GOT3 (cell line): ENCODE results near the gene UBA1.
"Not testable (repeated sequence)": the region's sequence is repeated elsewhere in the genome, so short reads cannot be mapped to it uniquely, and the experiment has no call there.

Experiments
- DNase-seq: peaks from one replicate; lab custom pipeline; 2025; ENCODE audit warnings: mixed read lengths; lab: John Stamatoyannopoulos, UW

Gene UBA1

GRCh38 chrX:47229427-47229826 is 35.8 kb downstream of the UBA1 start:
- no peak for DNase-seq

- DNase-seq: no peak
Measured at GRCh38 chrX:47230136-47230868, 36.7 kb downstream of the UBA1 start.

- no peak for DNase-seq
Measured at GRCh38 chrX:47231167-47231566, 37.5 kb downstream of the UBA1 start.

GRCh38 chrX:47232197-47232802 is 38.7 kb downstream of the UBA1 start:
- DNase-seq: no peak

- no peak for DNase-seq
Measured at GRCh38 chrX:47232803-47233332, 39.2 kb downstream of the UBA1 start, which contains the start of gene USP11. USP11 (plus strand) TSS chrX:47233009; CDS start chrX:47233044, 35 bp downstream.

GRCh38 chrX:47233333-47234113 is 39.9 kb downstream of the UBA1 start:
- DNase-seq: peak; percentile 70

- DNase-seq: no peak
Measured at GRCh38 chrX:47234583-47234982, 41.0 kb downstream of the UBA1 start.

- DNase-seq: no peak
Measured at GRCh38 chrX:47235691-47236103, 42.1 kb downstream of the UBA1 start.

GRCh38 chrX:47239199-47239598 is 45.6 kb downstream of the UBA1 start:
- DNase-seq: no peak

GRCh38 chrX:47239898-47240545 is 46.4 kb downstream of the UBA1 start:
- no peak for DNase-seq

- no peak for DNase-seq
Measured at GRCh38 chrX:47240619-47241018, 47.0 kb downstream of the UBA1 start.

- no peak for DNase-seq
Measured at GRCh38 chrX:47241201-47242011, 47.8 kb downstream of the UBA1 start.

- no peak for DNase-seq
Measured at GRCh38 chrX:47242321-47242720, 48.7 kb downstream of the UBA1 start.

- no peak for DNase-seq
Measured at GRCh38 chrX:47243351-47243750, 49.7 kb downstream of the UBA1 start.

- no peak for DNase-seq
Measured at GRCh38 chrX:47244676-47245075, 51.0 kb downstream of the UBA1 start.

- no peak for DNase-seq
Measured at GRCh38 chrX:47245156-47245555, 51.5 kb downstream of the UBA1 start.

GRCh38 chrX:47247206-47247998 is 53.8 kb downstream of the UBA1 start:
- no peak for DNase-seq

GRCh38 chrX:47247999-47248320 is 54.3 kb downstream of the UBA1 start:
- DNase-seq: no peak

- DNase-seq: no peak
Measured at GRCh38 chrX:47248576-47248975, 54.9 kb downstream of the UBA1 start.

GRCh38 chrX:47250017-47250347 is 56.4 kb downstream of the UBA1 start:
- DNase-seq: no peak

GRCh38 chrX:47257620-47258019 is 64.0 kb downstream of the UBA1 start:
- not testable (repeated sequence) for DNase-seq
